Measurements from ENCODE around the gene HSPA9. TPM values are rescaled to one million over a fixed set of nuclear protein-coding genes. Genes with fewer than 3 reads are reported as not detected.

Gene HSPA9
- total and polyA plus RNA-seq, 2 of the 13 experiments (the other 11 are each of a cell fraction or from before 2014, with no cell fraction given): 165 to 478 TPM

- TF ChIP-seq RBM39 (IDR thresholded peaks at IDR 0.05; ENCODE audit: low read depth, low read length, poor library complexity, severe bottlenecking): peak; percentile 94
- TF ChIP-seq ZNF329 (CRISPR knock-in tag; IDR thresholded peaks at IDR 0.05; ENCODE audit: low read depth): peak; percentile 47; the same call in 1 of the 2 replicates
- TF ChIP-seq YEATS4 (CRISPR knock-in tag; IDR thresholded peaks at IDR 0.05; ENCODE audit: borderline replicate concordance): peak; percentile 99
- TF ChIP-seq THAP9 (CRISPR knock-in tag; IDR thresholded peaks at IDR 0.05; ENCODE audit: borderline replicate concordance): peak; percentile 92; the same call in 1 of the 2 replicates
- no peak for TF ChIP-seq ZNF260 (CRISPR knock-in tag; IDR thresholded peaks at IDR 0.05; ENCODE audit: borderline replicate concordance, low read depth)
- TF ChIP-seq ZNF607 (CRISPR knock-in tag; IDR thresholded peaks at IDR 0.05; ENCODE audit: borderline replicate concordance): peak; percentile 90
- peak; percentile 64 for TF ChIP-seq ZNF333 (CRISPR knock-in tag; IDR thresholded peaks at IDR 0.05; ENCODE audit: borderline replicate concordance)
- peak; percentile 93 for TF ChIP-seq ZNF547 (CRISPR knock-in tag; IDR thresholded peaks at IDR 0.05)
- peak; percentile 62; the same call in 1 of the 2 replicates for TF ChIP-seq CBX5 (CRISPR knock-in tag; IDR thresholded peaks at IDR 0.05; ENCODE audit: borderline replicate concordance)
- TF ChIP-seq STAT6 (CRISPR knock-in tag; IDR thresholded peaks at IDR 0.05; ENCODE audit: borderline replicate concordance): no peak
- peak; percentile 75 for TF ChIP-seq ZNF639 (CRISPR knock-in tag; conservative IDR thresholded peaks at IDR 0.05)
- TF ChIP-seq ZBTB44 (CRISPR knock-in tag; IDR thresholded peaks at IDR 0.05): peak; percentile 44
- TF ChIP-seq TBX3 (IDR thresholded peaks at IDR 0.05; ENCODE audit: borderline replicate concordance): peak; percentile 23; the same call in 1 of the 2 replicates
- 0 out of 2 replicates have a peak, but pooled peaks have one; percentile 0 for TF ChIP-seq STAG1 (CRISPR knock-in tag; IDR thresholded peaks at IDR 0.05)
These were observed at the start of gene HSPA9 (continued) for GRCh38 chr5:138575194-138576015.
